ENCODE measurements around the gene HBS1L. TPM values are rescaled to one million over a fixed set of nuclear protein-coding genes. Genes with fewer than 3 reads are reported as not detected.

HBS1L gene
- total and polyA plus RNA-seq, 7 experiments from 2014 or later = 61.4 to 112 (median 81.0) TPM

GRCh38 chr6:135085700-135086413 lies 31.2 kb upstream of the HBS1L start:
- peaks cover 0 to 12% (median 6%) of the 10 kb centered on the region in 5 donors for H3K36me3 Mint-ChIP-seq
- intact Hi-C loops (cut with micrococcal nuclease) = loop anchor here (1.0 to 5.0 kb wide), 6 partner anchors 8 to 912 kb away; no protein-coding TSS in a partner anchor
- peaks cover 2 to 23% (median 14%) of the 10 kb centered on the region in 11 donors for H3K9me3 Mint-ChIP-seq
- CTCF ChIA-PET = interaction anchor here (0.6 to 4.1 kb wide), 10 partner anchors 9 to 270 kb away, joined by 3 to 34 read pairs (median 4); partner anchors contain the start of gene HBS1L
- Histone ChIP-seq H3K36me3 (ENCODE audit: control insufficient read depth in 2 of 3, insufficient read depth in 3 of 3, low read length in 3 of 3) (no peaks in the 10 kb centered on the region), H3K27me3 (ENCODE audit: control insufficient read depth in 2 of 2, insufficient read depth in 2 of 2, low read length in 2 of 2) (no peaks in the 10 kb centered on the region), H3K27ac (ENCODE audit: low read depth, low read length) (peak overlapping the region; percentile 69), H3K4me1 (ENCODE audit: control insufficient read depth in 2 of 2, insufficient read depth in 2 of 2, low read length in 2 of 2) (peaks cover 20 to 51% of the 10 kb centered on the region in 2 donors), H3K4me3 (ENCODE audit: low read length) (peak overlapping the region; percentile 45), H3K9me3 (ENCODE audit: control insufficient read depth in 2 of 3, low read length in 3 of 3) (no peaks in the 10 kb centered on the region)
- ATAC-seq = no peak
- H3K4me1 Mint-ChIP-seq = peaks cover 39 to 75% (median 72%) of the 10 kb centered on the region in 7 donors
- peak overlapping the region; percentile 69 to 86 (median 79) for H3K4me3 Mint-ChIP-seq
- DNase-seq = no peak
- no peaks in the 10 kb centered on the region for H3K27me3 Mint-ChIP-seq
- peak overlapping the region; percentile 92 to 98 (median 95) for H3K27ac Mint-ChIP-seq
- POLR2A ChIA-PET = interaction anchor here (0.5 to 11.6 kb wide), 17 partner anchors 9 to 1204 kb away, joined by 3 to 149 read pairs (median 5); partner anchors contain the start of genes BCLAF1 and HBS1L

GRCh38 chr6:135084916-135085269 lies 30.3 kb upstream of the HBS1L start:
- Histone ChIP-seq H3K4me1 (ENCODE audit: control insufficient read depth in 2 of 2, insufficient read depth in 2 of 2, low read length in 2 of 2) (peaks cover 20 to 41% of the 10 kb centered on the region in 2 donors), H3K4me3 (ENCODE audit: low read length) (no peak overlapping the region), H3K36me3 (ENCODE audit: control insufficient read depth in 2 of 3, insufficient read depth in 3 of 3, low read length in 3 of 3) (no peaks in the 10 kb centered on the region), H3K27ac (ENCODE audit: low read depth, low read length) (no peak overlapping the region), H3K27me3 (ENCODE audit: control insufficient read depth in 2 of 2, insufficient read depth in 2 of 2, low read length in 2 of 2) (no peaks in the 10 kb centered on the region), H3K9me3 (ENCODE audit: control insufficient read depth in 2 of 3, low read length in 3 of 3) (no peaks in the 10 kb centered on the region)
- H3K27me3 Mint-ChIP-seq = no peaks in the 10 kb centered on the region
- ATAC-seq (no peak), DNase-seq (no peak)
- CTCF ChIA-PET = interaction anchor here (0.5 to 4.1 kb wide), 4 partner anchors 10 to 366 kb away, joined by 3 to 34 read pairs (median 8); no protein-coding TSS in a partner anchor
- H3K4me3 Mint-ChIP-seq = peak overlapping the region in 4 of 10 donors; percentile 21 to 30 (median 24)
- H3K27ac Mint-ChIP-seq = peak overlapping the region in 6 of 9 donors; percentile 34 to 98 (median 87)
- H3K9me3 Mint-ChIP-seq = peaks cover 0 to 30% (median 14%) of the 10 kb centered on the region in 11 donors
- peaks cover 0 to 16% (median 6%) of the 10 kb centered on the region in 5 donors for H3K36me3 Mint-ChIP-seq
- POLR2A ChIA-PET = interaction anchor here (1.5 to 11.6 kb wide), 4 partner anchors 10 to 51 kb away, joined by 4 to 149 read pairs (median 32); partner anchors contain the start of gene HBS1L
- intact Hi-C loops (cut with micrococcal nuclease) = loop anchor here in 1 of 2 donors (5.0 kb wide), 1 partner anchor 838 kb away; no protein-coding TSS in a partner anchor
- H3K4me1 Mint-ChIP-seq = peaks cover 39 to 66% (median 62%) of the 10 kb centered on the region in 7 donors

- H3K4me3 ChIP-seq (ENCODE audit: low read length) = no peak overlapping the region
- no peaks in the 10 kb centered on the region for H3K9me3 ChIP-seq (ENCODE audit: control insufficient read depth in 2 of 3, low read length in 3 of 3)
- H3K4me1 ChIP-seq (ENCODE audit: control insufficient read depth in 2 of 2, insufficient read depth in 2 of 2, low read length in 2 of 2) = peaks cover 20 to 35% of the 10 kb centered on the region in 2 donors
- intact Hi-C loops (cut with micrococcal nuclease) = no loop called here
- POLR2A ChIA-PET = interaction anchor here (0.7 to 11.6 kb wide), 6 partner anchors 10 to 62 kb away, joined by 3 to 149 read pairs (median 8); partner anchors contain the start of gene HBS1L
- no peak for ATAC-seq
- H3K27ac ChIP-seq (ENCODE audit: low read depth, low read length) = no peak overlapping the region
- CTCF ChIA-PET = interaction anchor here (0.5 to 2.5 kb wide), 4 partner anchors 10 to 366 kb away, joined by 4 to 11 read pairs (median 4); no protein-coding TSS in a partner anchor
- Mint-ChIP-seq H3K36me3 (peaks cover 0 to 17% (median 6%) of the 10 kb centered on the region in 5 donors), H3K4me1 (peaks cover 36 to 59% (median 56%) of the 10 kb centered on the region in 7 donors), H3K4me3 (peak overlapping the region in 7 of 10 donors; percentile 9 to 52 (median 21)), H3K27ac (peak overlapping the region in 7 of 9 donors; percentile 5 to 98 (median 65)), H3K9me3 (peaks cover 0 to 30% (median 14%) of the 10 kb centered on the region in 11 donors), H3K27me3 (no peaks in the 10 kb centered on the region)
- no peaks in the 10 kb centered on the region for H3K36me3 ChIP-seq (ENCODE audit: control insufficient read depth in 2 of 3, insufficient read depth in 3 of 3, low read length in 3 of 3)
- DNase-seq = no peak
- H3K27me3 ChIP-seq (ENCODE audit: control insufficient read depth in 2 of 2, insufficient read depth in 2 of 2, low read length in 2 of 2) = no peaks in the 10 kb centered on the region
Measured at GRCh38 chr6:135084001-135084915, 29.6 kb upstream of the HBS1L start.

- POLR2A ChIA-PET = interaction anchor here (0.9 kb wide), 1 partner anchor 12 kb away, joined by 3 read pairs; no protein-coding TSS in a partner anchor
- peaks cover 18 to 36% (median 33%) of the 10 kb centered on the region in 7 donors for H3K4me1 Mint-ChIP-seq
- CTCF ChIA-PET = no interaction called here
- peaks cover 0 to 20% (median 6%) of the 10 kb centered on the region in 5 donors for H3K36me3 Mint-ChIP-seq
- no peak for ATAC-seq
- Histone ChIP-seq H3K36me3 (ENCODE audit: control insufficient read depth in 2 of 3, insufficient read depth in 3 of 3, low read length in 3 of 3) (no peaks in the 10 kb centered on the region), H3K27ac (ENCODE audit: low read depth, low read length) (no peak overlapping the region), H3K4me1 (ENCODE audit: control insufficient read depth in 2 of 2, insufficient read depth in 2 of 2, low read length in 2 of 2) (peaks cover 2 to 13% of the 10 kb centered on the region in 2 donors), H3K9me3 (ENCODE audit: control insufficient read depth in 2 of 3, low read length in 3 of 3) (no peaks in the 10 kb centered on the region), H3K4me3 (ENCODE audit: low read length) (no peak overlapping the region), H3K27me3 (ENCODE audit: control insufficient read depth in 2 of 2, insufficient read depth in 2 of 2, low read length in 2 of 2) (no peaks in the 10 kb centered on the region)
- no peak overlapping the region for H3K27ac Mint-ChIP-seq
- H3K27me3 Mint-ChIP-seq = no peaks in the 10 kb centered on the region
- no peak for DNase-seq
- intact Hi-C loops (cut with micrococcal nuclease) = no loop called here
- no peak overlapping the region for H3K4me3 Mint-ChIP-seq
- H3K9me3 Mint-ChIP-seq = peaks cover 0 to 30% (median 14%) of the 10 kb centered on the region in 11 donors
Measured at GRCh38 chr6:135081966-135082365, 27.3 kb upstream of the HBS1L start.

- Mint-ChIP-seq H3K9me3 (peaks cover 0 to 2% (median 0%) of the 10 kb centered on the region in 11 donors), H3K4me1 (peaks cover 5 to 24% (median 19%) of the 10 kb centered on the region in 7 donors), H3K27me3 (no peaks in the 10 kb centered on the region), H3K36me3 (peaks cover 0 to 5% (median 0%) of the 10 kb centered on the region in 5 donors), H3K27ac (peak overlapping the region in 1 of 9 donors; percentile 9), H3K4me3 (peak overlapping the region in 1 of 10 donors; percentile 28)
- no peaks in the 10 kb centered on the region for H3K27me3 ChIP-seq (ENCODE audit: control insufficient read depth in 2 of 2, insufficient read depth in 2 of 2, low read length in 2 of 2)
- POLR2A ChIA-PET = interaction anchor here (0.6 to 2.2 kb wide), 4 partner anchors 12 to 109 kb away, joined by 3 to 9 read pairs (median 4); no protein-coding TSS in a partner anchor
- intact Hi-C loops (cut with micrococcal nuclease) = loop anchor here in 1 of 2 donors (1.0 to 2.0 kb wide), 3 partner anchors 11 to 108 kb away; partner anchors contain the start of gene HBS1L
- no peak for DNase-seq
- H3K4me3 ChIP-seq (ENCODE audit: low read length) = no peak overlapping the region
- H3K36me3 ChIP-seq (ENCODE audit: control insufficient read depth in 2 of 3, insufficient read depth in 3 of 3, low read length in 3 of 3) = no peaks in the 10 kb centered on the region
- peaks cover 0 to 3% of the 10 kb centered on the region in 2 donors for H3K4me1 ChIP-seq (ENCODE audit: control insufficient read depth in 2 of 2, insufficient read depth in 2 of 2, low read length in 2 of 2)
- H3K27ac ChIP-seq (ENCODE audit: low read depth, low read length) = no peak overlapping the region
- H3K9me3 ChIP-seq (ENCODE audit: control insufficient read depth in 2 of 3, low read length in 3 of 3) = no peaks in the 10 kb centered on the region
- ATAC-seq = no peak
- CTCF ChIA-PET = interaction anchor here (0.7 to 4.1 kb wide), 3 partner anchors 12 to 66 kb away, joined by 3 to 21 read pairs (median 4); no protein-coding TSS in a partner anchor
Measured at GRCh38 chr6:135075018-135075417, 20.4 kb upstream of the HBS1L start.
